ENCODE data around the gene DLG2.

Gene DLG2

GRCh38 chr11:84412862-84413261, 1214.3 kb downstream of the DLG2 start:
- no peak for DNase-seq (ENCODE audit: low read depth)
- no peak overlapping the region for H3K4me3 ChIP-seq (ENCODE audit: low read length)
- no peak for TF ChIP-seq CTCF (IDR thresholded peaks at IDR 0.05; ENCODE audit: insufficient read depth, low read depth, low read length, missing control alignments)

- peak; percentile 33 for DNase-seq (ENCODE audit: low read depth)
- H3K4me3 ChIP-seq (ENCODE audit: low read length): no peak overlapping the region
These were observed 1218.2 kb downstream of the DLG2 start for GRCh38 chr11:84408946-84409411.

GRCh38 chr11:84407091-84407490, 1220.1 kb downstream of the DLG2 start:
- no peak for DNase-seq (ENCODE audit: low read depth)
- no peak for TF ChIP-seq CTCF (IDR thresholded peaks at IDR 0.05; ENCODE audit: insufficient read depth, low read depth, low read length, missing control alignments)
- no peak overlapping the region for H3K4me3 ChIP-seq (ENCODE audit: low read length)

More at GRCh38 chr11:84408946-84409411, 1218.2 kb downstream of the DLG2 start:
- no peak for TF ChIP-seq CTCF (IDR thresholded peaks at IDR 0.05; ENCODE audit: insufficient read depth, low read depth, low read length, missing control alignments)

GRCh38 chr11:84398017-84398626, 1229.0 kb downstream of the DLG2 start:
- peak; percentile 51 for TF ChIP-seq CTCF (IDR thresholded peaks at IDR 0.05; ENCODE audit: insufficient read depth, low read depth, low read length, missing control alignments)
- no peak overlapping the region for H3K4me3 ChIP-seq (ENCODE audit: low read length)
- DNase-seq (ENCODE audit: low read depth): peak; percentile 41

- no peak for TF ChIP-seq CTCF (IDR thresholded peaks at IDR 0.05; ENCODE audit: insufficient read depth, low read depth, low read length, missing control alignments)
- no peak overlapping the region for H3K4me3 ChIP-seq (ENCODE audit: low read length)
- no peak for DNase-seq (ENCODE audit: low read depth)
These were observed 1230.6 kb downstream of the DLG2 start for GRCh38 chr11:84396521-84396920.

- peak; percentile 34 for DNase-seq (ENCODE audit: low read depth)
- TF ChIP-seq CTCF (IDR thresholded peaks at IDR 0.05; ENCODE audit: insufficient read depth, low read depth, low read length, missing control alignments): no peak
- no peak overlapping the region for H3K4me3 ChIP-seq (ENCODE audit: low read length)
These were observed 1236.6 kb downstream of the DLG2 start for GRCh38 chr11:84390441-84391078.

GRCh38 chr11:84389696-84390095, 1237.4 kb downstream of the DLG2 start:
- no peak for DNase-seq (ENCODE audit: low read depth)
- no peak for TF ChIP-seq CTCF (IDR thresholded peaks at IDR 0.05; ENCODE audit: insufficient read depth, low read depth, low read length, missing control alignments)
- H3K4me3 ChIP-seq (ENCODE audit: low read length): no peak overlapping the region

Data from epithelial cell of esophagus (primary cell).